NCI-H82 treated with DMSO at 0.1 percent for 48 hours (cell line): ENCODE results near the gene SUSD6.
"Not testable (repeated sequence)": the region's sequence is repeated elsewhere in the genome, so short reads cannot be mapped to it uniquely, and the experiment has no call there.

Experiments
- DNase-seq: peaks from one replicate; lab custom pipeline; 2025; ENCODE audit not compliant: unreplicated experiment; lab: John Stamatoyannopoulos, UW

The SUSD6 gene

GRCh38 chr14:69620211-69620611 is 8.8 kb downstream of the SUSD6 start:
- DNase-seq, result no peak

- no peak for DNase-seq
Observed at GRCh38 chr14:69620981-69621380, 9.6 kb downstream of the SUSD6 start.

- no peak for DNase-seq
Observed at GRCh38 chr14:69624136-69624535, 12.7 kb downstream of the SUSD6 start.

GRCh38 chr14:69625299-69626131 is 14.1 kb downstream of the SUSD6 start:
- no peak for DNase-seq

- no peak for DNase-seq
Observed at GRCh38 chr14:69626132-69626500, 14.7 kb downstream of the SUSD6 start.

GRCh38 chr14:69629225-69630127 is 18.1 kb downstream of the SUSD6 start:
- DNase-seq, result peak; percentile 64

- DNase-seq, result no peak
Observed at GRCh38 chr14:69630360-69630759, 19.0 kb downstream of the SUSD6 start.

GRCh38 chr14:69631509-69631908 is 20.1 kb downstream of the SUSD6 start:
- no peak for DNase-seq

- no peak for DNase-seq
Observed at GRCh38 chr14:69632164-69632563, 20.8 kb downstream of the SUSD6 start.

- no peak for DNase-seq
Observed at GRCh38 chr14:69632593-69633151, 21.3 kb downstream of the SUSD6 start.

- no peak for DNase-seq
Observed at GRCh38 chr14:69633238-69633637, 21.8 kb downstream of the SUSD6 start.

GRCh38 chr14:69635981-69636639 is 24.7 kb downstream of the SUSD6 start:
- DNase-seq, result no peak

GRCh38 chr14:69636718-69637480 is 25.5 kb downstream of the SUSD6 start:
- no peak for DNase-seq

- no peak for DNase-seq
Observed at GRCh38 chr14:69637503-69638031, 26.2 kb downstream of the SUSD6 start.

GRCh38 chr14:69640931-69641330 is 29.5 kb downstream of the SUSD6 start:
- DNase-seq, result no peak

- not testable (repeated sequence) for DNase-seq
Observed at GRCh38 chr14:69642212-69642793, 30.9 kb downstream of the SUSD6 start.

GRCh38 chr14:69643430-69644200 is 32.2 kb downstream of the SUSD6 start:
- DNase-seq, result no peak

GRCh38 chr14:69644814-69645213 is 33.4 kb downstream of the SUSD6 start:
- DNase-seq, result no peak

- DNase-seq, result no peak
Observed at GRCh38 chr14:69647213-69647612, 35.8 kb downstream of the SUSD6 start.
